Stimulated activated CD8-positive, alpha-beta memory T cell treated with anti-CD3 and anti-CD28 coated beads, Interleukin-15, amount 100 ng/mL, for 4 hours (primary cell): ENCODE measurements around the gene ZNG1C.
"Not testable (repeated sequence)": the region's sequence is repeated elsewhere in the genome, so short reads cannot be mapped to it uniquely, and the experiment has no call there.

Source experiments
- DNase-seq, 2 donors: peaks; one replicate each; pipeline ENCODE4 v3.0.0-alpha.2; 2020; ENCODE audit warnings: low read depth in 2 of 2

ZNG1C gene

DNA sequence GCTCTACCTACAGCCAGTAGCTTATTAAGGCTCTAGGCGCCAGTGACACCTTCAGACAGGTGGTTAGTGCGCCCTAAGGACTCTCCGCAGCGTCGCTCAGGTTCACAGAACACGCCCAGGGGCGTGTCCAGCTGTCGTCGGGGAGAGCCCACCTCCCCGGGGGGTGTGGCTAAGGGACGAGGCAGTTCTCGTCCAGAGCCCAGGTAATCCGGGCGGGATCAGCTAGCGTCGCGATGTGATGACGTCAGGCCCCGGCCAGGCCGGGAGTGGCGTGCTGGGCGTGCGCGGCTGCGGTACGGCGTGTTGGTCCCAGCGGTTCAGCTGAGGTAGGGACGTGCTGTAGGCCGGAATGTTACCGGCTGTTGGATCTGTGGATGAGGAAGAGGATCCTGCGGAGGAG is at the start of gene ZNG1C:
TSS of gene ZNG1C (plus strand) at position 301 of the 400 bp plus-strand sequence. CDS start at position 350, 49 bp downstream.
- not testable (repeated sequence) for DNase-seq

DNA sequence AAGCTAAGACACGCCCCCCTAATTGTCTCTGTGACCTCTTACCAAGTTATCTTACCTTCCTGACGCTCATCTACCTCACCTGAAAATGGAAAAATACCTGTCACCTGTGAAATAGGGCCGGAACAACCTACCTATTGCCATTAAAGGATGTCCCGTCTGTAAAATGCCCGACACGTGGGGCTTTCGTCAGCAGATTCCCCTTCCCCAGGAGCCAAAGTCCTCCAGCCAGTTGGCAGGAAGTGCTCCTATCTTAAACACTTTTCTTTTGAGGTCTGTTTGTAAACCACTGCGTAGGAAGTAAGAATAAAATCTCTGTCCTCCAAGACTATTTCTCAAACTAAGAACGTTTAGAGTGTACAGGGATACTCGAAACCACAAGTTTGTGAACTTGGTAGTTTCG is 654 bp downstream of the ZNG1C start:
- DNase-seq: not testable (repeated sequence)

DNA sequence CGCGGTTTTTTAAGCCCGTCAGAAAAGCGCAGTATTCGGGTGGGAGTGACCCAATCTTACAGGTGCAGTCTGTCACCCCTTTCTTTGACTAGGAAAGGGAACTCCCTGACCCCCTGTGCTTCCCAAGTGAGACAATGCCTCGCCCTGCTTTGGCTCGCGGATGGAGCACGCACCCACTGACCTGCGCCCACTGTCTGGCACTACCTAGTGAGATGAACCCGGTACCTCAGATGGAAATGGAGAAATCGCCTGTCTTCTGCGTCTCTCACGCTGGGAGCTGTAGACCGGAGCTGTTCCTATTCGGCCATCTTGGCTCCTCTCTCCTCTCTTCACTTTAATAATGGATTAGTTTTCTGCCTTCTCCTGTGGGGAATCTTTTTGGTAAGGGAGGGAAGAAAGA is 39.3 kb downstream of the ZNG1C start:
- not testable (repeated sequence) for DNase-seq

DNA sequence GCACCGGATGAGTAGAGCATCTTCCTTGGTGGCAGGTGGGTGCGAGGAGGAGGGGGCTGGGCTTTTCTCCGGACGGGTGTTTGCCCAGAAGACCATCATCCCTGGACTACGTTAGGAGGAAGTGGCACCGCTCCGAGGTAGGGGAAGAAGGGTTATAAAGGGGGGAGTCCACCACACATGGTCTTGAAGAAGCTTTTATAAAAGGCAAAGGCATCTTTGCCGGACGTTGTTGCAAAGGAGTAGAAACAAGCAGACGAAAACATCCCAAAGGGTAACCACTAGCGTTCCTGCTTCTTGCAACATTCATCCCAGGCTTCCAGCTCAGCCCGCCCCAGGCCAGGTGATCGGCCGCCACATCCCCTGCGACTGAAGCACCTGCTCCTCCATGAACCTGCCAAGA is 60.8 kb downstream of the ZNG1C start, which contains the start of gene FOXD4L3:
TSS of gene FOXD4L3 (plus strand) at position 301 of the 400 bp plus-strand sequence. CDS start at position 386, 85 bp downstream.
- not testable (repeated sequence) for DNase-seq

DNA sequence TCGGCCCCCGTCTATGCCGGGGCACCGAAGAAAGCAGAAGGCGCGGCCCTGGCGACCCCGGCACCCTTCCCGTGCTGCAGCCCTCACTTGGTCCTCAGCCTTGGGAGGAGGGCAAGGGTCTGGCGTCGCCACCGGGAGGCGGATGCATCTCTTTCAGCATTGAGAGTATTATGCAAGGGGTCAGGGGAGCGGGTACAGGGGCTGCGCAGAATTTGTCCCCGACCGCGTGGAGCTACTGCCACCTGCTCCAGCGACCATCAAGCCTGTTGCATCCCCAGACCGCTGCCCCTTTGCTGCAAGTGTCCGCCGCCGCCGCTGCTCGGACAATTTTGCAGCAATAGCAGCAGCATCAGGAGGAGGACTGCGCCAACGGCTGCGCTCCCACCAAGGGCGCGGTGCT is 62.0 kb downstream of the ZNG1C start:
- not testable (repeated sequence) for DNase-seq

DNA sequence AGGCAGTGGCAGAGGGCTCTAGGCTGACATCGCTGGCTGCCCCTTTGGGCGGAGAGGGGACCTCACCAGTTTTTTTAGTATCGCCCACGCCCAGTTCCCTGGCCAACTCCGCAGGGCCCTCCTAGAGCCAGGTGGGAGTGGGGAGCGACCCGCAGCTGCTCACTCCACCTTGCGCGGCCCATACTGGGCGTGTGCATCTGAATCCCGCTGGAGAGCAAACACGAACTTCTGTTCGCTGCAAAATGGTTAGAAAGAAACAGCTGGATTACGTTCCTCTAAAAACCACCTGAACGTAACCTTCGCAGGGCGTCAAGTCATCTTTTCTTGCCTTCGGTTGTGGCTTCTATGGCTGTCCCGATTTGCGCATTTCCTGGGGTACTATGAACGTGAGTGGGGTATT is 62.4 kb downstream of the ZNG1C start:
- not testable (repeated sequence) for DNase-seq

DNA sequence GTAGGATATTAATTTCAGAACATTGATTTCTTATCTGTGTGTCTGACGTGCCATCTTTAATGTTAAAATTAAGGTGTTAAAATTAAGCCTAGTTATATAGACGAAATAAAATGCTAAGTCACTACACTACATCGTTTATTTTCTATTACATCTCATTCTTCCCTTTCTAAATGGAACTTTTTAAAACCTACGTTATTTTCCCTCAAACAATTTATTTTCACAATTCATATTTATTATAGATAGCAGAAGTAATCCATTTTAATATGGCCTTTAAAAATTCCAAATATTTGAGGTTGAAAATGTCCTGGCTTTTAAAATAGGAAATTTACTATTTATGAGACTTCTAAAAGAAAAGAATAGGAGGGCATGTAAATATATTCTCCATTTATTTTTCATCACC is 63.0 kb downstream of the ZNG1C start:
- DNase-seq: not testable (repeated sequence)

DNA sequence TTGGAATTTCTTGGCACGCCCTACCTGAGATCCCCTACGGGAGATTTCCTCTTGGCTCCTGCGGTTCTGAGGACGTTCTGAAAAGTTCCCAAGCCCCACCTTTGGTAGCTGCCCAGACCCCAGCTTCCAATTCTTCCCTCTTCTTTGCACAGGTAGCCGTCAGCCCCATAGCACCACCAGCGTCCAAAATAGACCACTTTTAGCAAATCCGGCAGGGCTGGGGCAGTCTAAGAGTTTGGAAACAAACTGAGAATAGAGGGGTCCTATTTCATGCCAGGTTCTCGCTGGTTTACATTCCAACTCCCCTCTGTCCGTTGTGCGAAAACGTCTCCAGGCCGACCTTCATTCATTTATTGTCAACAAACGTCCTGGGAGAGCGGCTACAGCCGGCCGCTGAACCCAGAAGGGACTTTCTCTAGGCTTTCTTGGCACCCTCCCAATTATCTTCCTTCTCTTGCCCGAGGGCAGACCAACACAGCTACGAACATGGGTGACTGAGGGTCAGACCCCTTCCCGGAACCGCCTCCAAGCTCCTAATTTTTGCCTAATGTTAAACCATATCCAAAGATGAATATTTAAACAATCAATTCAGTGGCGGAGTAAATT is 64.0 kb downstream of the ZNG1C start:
- not testable (repeated sequence) for DNase-seq

DNA sequence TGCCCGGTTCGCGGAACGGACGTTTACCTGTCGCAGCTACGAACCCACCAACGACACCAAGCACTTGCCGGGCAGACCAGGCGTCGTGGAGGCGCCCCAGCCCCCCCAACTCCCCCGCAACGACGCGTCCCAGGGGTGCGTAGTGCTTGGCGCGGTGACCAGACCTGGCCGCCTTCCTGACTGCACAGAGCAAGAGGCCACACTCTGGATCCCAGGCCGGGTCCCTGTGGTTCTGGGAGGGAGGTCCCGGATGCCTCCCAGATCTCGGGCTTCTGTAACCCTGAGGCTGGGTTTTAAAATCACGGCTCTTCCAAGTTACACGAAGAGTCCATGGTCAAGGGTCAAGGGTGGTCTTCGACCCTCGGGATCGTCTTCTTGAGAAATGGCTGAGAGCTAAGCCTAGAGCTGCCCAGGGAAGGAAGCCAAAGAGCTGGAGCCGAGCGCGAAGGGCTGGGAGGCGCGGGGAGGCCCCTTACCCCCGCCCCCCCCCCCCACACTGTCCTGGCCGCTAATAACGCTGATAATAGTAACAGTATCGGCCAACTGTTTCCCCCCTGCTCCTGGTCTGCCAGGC is 64.7 kb downstream of the ZNG1C start:
- DNase-seq: not testable (repeated sequence)

DNA sequence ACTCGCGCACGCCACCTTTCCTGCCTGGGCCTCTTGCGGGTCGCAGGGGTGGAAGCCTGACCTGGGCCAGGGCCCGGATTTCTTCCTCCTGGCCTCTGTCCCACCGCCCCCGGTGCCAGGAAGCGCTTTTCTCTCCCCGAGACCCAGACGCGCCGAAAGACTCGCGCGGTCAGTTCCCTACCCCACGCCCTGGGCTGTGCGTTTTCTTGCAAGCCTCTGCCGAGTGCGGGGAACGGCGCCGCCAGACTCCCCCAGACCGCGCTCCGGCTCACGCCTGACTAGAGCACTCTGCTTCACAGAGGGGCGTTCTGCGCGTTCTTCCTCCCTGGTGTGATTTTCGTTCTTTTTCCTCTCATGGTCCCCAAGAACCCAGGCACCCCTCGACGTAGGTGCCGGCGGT is 65.3 kb downstream of the ZNG1C start:
- not testable (repeated sequence) for DNase-seq

DNA sequence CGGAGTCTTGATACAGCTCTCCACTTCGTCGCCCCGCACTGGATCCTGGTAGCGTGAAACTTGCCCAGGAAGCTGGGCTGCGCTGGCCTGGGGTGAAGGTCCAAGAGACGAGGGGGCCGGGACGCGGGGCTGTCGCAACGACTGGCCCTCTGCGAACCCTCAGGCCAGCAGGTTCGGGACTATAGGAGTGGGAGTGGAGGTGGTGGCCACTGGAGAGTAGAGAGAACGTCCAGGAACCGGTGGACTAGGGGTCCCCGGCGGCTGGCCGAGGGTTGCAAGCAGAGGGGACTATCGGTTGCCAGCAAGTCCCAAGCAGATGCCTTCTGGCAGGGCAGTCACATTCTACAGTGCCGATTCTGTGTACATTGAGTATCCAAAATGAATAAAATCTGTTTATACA is 65.9 kb downstream of the ZNG1C start:
- not testable (repeated sequence) for DNase-seq

DNA sequence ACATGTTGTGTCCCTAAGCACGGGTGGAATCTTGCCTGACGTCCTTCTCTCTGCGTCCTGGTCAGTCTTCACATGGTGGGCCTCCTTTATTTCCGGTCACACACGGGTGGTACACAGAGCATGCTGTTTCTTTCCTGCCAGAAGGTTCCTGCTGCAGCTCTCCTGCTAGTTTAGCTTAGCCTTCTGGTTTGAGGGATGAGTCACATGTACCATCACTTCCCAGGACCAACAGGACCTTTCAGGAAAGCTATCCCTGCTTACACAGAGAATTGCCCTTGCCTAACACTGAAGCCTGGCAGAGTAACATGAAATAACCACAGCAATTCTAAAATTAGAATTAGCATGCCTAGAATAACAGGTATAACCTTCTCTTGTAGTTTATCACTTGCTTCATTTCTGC is 69.4 kb downstream of the ZNG1C start:
- DNase-seq: not testable (repeated sequence)

DNA sequence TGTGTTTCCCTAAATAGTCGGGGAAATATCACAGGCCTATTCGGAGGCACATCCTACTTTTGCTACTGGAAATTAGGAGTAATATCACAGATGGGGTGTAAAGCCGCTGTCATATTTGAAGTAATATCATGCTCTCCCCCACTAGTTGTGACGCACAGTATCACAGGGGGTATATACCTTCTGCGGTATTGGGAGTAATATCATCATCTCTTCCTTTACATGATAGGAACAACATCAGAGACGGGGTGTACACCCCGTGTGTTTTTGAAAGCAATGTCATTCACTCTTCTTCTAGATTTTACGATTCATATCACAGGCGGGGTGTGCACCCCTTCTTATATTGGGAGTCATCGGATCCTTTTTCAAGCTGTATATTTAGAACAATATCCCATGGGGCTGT is 76.4 kb downstream of the ZNG1C start:
- DNase-seq: not testable (repeated sequence)

DNA sequence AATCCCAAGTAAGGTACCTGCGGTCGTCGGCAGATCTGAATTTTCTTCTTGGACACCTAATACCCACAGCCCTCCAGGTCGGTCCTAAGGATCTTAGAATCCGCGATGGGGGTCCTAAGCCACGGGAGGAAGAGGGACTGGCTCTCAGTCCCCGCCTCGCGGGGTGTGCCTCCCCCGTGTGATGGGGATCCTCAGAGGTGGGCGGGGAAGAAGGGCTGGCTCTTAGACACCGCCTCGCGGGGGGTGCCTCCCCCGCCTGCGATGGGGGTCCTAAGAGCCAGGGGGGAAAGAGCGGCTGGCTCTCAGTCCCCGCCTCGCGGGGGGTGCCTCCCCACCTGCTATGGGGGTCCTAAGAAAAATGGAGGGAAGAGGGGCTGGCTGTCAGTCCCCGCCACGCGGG is 82.0 kb downstream of the ZNG1C start:
- not testable (repeated sequence) for DNase-seq

DNA sequence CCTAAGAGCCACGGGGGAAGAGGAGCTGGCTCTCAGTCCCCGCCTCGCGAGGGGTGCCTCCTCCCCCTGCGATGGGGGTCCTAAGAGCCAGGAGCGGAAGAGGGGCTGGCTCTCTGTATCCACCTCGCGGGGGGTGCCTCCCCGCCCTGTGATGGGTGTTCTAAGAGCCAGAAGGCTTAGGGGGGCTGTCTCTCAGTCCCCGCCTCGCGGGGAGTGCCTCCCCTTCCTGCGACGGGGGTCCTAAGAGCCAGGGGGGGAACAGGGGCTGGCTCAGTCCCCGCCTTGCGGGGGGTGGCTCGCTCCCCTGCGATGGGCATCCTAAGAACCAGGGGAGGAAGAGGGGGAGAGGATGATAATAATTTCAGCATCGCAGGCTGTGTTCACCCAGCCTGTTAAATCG is 82.7 kb downstream of the ZNG1C start:
- DNase-seq: not testable (repeated sequence)

DNA sequence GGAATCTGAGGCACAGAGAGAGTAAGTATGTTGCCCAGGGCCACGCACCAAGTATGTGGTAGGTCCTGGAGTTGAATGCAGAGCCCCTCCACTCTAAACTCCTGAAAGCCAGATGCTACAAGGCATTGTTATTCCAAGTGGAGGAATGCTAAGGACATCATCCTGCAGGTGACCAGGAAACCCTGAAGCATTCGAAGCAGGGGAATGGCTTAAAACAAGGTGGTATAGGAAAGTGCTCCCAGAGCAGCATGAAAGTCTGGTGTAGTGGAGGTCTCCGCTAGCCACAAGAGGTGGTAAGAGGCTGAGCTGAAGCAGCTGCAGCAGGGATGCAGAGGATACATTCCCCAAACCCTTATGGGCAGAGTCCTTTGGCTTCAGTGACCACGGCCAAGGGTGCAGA is 87.3 kb downstream of the ZNG1C start:
- not testable (repeated sequence) for DNase-seq

DNA sequence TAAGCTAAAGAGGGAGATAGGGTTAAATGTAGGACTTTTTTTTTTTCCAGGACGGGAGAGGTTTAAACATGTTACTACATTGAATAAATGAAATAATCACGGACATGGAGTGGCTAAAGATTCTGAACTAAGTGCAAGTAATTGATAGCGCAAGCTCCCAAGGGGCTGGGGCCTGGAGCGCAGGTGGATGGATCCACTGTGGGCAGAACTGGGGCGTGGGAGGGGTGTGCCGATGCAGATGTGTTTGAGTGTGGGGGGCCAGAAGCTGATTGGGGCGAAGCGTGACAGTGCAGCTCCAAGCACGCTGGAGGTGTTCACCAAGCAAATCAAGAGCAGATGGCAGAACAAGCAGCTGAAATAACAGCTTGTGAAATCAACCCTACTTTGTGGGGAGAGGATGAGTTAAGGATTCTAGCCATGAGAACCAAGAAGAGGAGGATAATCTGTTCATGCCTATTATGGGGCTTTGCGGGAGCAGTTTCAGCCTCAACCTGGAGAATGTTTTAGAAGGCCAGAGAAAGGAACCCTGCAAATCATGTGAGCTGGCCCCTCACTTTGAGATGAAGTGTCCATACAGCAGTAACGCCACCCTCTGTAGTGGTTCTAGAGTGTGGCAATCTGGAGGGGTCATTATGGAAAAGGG is 88.9 kb downstream of the ZNG1C start:
- DNase-seq: not testable (repeated sequence)

DNA sequence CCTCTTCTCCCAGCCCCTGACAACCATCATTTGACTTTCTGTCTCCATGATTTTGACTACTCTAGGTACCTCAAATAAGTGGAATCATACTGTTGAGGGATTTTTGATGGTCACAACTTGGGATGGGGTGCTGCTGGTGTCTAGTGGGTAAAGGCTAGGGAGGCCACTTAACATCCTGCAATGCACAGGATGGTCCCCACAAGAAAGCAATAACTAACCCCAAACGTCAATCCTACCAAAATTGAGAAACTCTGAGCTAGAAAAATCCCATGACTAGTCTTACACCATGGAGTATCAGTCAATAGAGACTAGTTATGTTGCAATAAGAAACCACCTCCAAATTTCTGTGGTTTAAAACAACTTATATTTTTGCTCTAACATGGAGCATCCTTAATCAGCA is 90.3 kb downstream of the ZNG1C start:
- not testable (repeated sequence) for DNase-seq

DNA sequence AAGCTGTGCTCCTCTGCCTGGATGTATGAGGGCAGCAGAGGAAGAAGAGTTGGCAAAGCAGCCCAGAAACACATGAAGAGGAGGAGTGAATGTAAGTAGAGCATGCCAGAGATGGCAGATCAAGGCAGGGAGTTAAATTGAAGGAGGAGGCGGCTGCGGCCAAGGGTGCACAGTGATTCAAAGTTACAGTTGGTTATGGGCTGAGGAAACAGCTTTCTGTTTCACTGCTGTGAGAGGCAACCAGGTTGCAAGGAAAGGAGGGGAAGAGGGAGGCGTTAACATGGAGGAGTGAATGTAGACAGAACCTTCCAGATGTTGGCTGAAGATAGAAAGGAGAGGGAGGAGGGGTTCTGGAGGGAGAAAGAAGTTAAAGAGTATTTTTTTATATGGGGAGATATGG is 94.2 kb downstream of the ZNG1C start:
- not testable (repeated sequence) for DNase-seq

DNA sequence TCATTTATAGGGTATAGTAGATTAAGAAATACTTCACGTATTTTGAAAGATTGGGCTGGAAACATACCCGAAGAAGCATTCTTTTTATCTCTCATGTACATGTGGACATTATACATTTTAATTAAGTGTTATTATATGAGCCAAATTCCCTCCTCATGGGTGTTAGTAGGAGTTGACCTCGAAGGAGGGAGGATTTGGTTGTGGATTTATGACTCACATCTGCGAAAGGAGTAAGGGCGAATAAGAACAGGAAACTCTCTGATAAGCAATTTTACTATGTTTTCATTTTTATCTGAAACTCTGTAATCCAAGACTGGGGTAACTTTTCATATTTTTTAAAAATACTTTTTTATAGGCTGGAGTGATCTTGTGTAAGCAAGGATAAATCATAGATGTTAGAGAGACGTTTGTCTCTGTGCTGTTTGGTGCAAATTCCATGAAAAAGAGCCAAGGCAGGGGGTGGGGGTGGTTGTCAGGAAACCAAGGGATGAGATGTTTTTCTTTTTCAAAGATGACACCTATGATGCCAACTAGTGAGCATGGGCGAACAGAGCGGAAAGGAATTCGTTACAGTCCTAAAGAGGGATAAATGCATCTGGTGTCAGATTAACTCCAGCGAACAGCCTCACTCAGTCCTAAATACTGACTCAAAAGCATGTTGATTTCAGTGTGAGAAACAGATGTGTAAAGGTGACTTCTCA is 95.0 kb downstream of the ZNG1C start:
- DNase-seq: not testable (repeated sequence)

DNA sequence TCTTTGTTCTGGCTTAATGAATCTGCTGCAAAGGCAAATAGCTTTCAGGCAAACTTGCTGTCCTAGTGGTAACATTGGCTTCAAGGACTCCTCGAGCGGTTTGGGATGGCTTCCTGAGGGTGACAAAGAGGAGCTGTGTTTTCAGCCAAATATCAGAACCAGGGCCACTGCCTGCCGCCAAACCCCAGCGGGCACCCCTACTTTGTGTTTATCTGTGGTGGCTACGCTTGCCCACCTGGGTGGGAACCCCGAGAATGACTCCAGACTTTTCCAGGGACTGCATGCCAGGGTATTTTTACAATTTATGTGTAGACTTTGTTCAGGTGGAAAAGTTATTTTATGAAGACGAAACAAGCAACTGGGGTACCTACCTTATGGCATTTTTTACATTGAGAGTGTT is 96.2 kb downstream of the ZNG1C start:
- not testable (repeated sequence) for DNase-seq

DNA sequence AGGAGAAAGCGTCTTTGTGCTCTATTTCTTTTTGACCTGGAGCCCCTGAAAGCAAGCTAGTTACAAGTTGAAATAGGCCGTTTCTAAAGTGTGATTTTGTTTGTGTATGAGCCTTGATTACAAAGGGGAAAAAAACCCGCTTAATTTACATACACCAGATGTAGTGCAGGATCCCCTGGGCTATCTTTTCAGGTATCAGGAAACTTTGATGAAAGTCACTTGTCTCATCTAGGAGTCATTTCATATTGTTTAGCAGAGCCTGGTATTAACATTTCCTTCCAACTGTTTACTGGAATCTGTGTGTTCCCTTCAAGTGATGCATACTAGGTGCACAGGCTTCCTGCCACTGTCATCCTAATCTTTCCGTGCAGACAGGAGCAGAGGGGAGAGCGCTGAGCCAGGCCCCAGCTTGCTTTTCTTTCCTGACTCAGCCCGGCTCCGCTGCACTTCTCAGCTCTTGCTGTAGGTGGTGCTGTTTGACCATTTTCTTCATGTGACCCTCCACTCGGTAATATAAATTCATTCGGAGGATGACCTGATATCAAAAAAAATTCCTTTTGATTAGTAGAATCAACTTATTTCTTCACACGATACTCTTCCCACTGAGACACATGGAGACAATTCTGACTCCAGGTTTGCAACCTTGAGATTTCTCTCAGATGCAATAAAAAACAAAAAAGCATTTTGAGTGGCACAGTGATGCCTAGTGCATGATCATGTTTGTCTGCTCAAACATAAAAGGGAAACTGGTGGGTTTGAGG is 100.7 kb downstream of the ZNG1C start:
- DNase-seq: not testable (repeated sequence)
